ENCODE measurements around the gene RPL13A. TPM values are rescaled to one million over a fixed set of nuclear protein-coding genes. Genes with fewer than 3 reads are reported as not detected.

RPL13A gene
- total and polyA plus RNA-seq, 2 experiments from 2014 or later, result 2,105 to 2,412 TPM

GRCh38 chr19:49456326-49456725, 31.1 kb upstream of the RPL13A start:
- H3K27ac Mint-ChIP-seq, result no peak overlapping the region
- H2AFZ ChIP-seq, result no peak overlapping the region
- H3K9me2 ChIP-seq (ENCODE audit: insufficient read depth), result no peaks in the 10 kb centered on the region
- peaks cover 19% of the 10 kb centered on the region for H3K79me2 ChIP-seq (replicated peaks; ENCODE audit: insufficient read depth)
- DNase-seq (ENCODE audit: low spot score) (no peak), ATAC-seq (no peak)
- peaks cover 35% of the 10 kb centered on the region for H3K36me3 Mint-ChIP-seq (ENCODE audit: low read depth)
- no peak overlapping the region for H3K4me2 ChIP-seq
- no peak overlapping the region for H3K4me3 ChIP-seq
- TF ChIP-seq REST (IDR thresholded peaks at IDR 0.05; ENCODE audit: unreplicated experiment) (no peak), ZNF114 (CRISPR knock-in tag; IDR thresholded peaks at IDR 0.05) (no peak), ZNF331 (CRISPR knock-in tag; IDR thresholded peaks at IDR 0.05; ENCODE audit: low read depth) (no peak), EZH2 (IDR thresholded peaks at IDR 0.05; ENCODE audit: low read depth, unreplicated experiment) (no peak), CTCF (conservative IDR thresholded peaks at IDR 0.05; ENCODE audit: low read depth in 2 of 2) (no peak), POLR2AphosphoS5 (IDR thresholded peaks at IDR 0.05; ENCODE audit: low read depth) (no peak), STAT1 (IDR thresholded peaks at IDR 0.05; ENCODE audit: unreplicated experiment) (no peak), CREB1 (CRISPR knock-in tag; IDR thresholded peaks at IDR 0.05; ENCODE audit: low read depth) (no peak), NANOG (IDR thresholded peaks at IDR 0.05; ENCODE audit: borderline replicate concordance) (no peak), EZH2phosphoT487 (IDR thresholded peaks at IDR 0.05; ENCODE audit: unreplicated experiment) (no peak), JUNB (IDR thresholded peaks at IDR 0.05; ENCODE audit: unreplicated experiment) (no peak), ETS1 (IDR thresholded peaks at IDR 0.05) (no peak), ZNF462 (CRISPR knock-in tag; IDR thresholded peaks at IDR 0.05) (no peak)
- no peaks in the 10 kb centered on the region for H4K20me1 ChIP-seq (replicated peaks; ENCODE audit: insufficient read depth)
- 0 out of 2 replicates have a peak, but pooled peaks cover 4% of the 10 kb centered on the region for H3F3A ChIP-seq (replicated peaks; ENCODE audit: low read depth)
- no peak overlapping the region for H3K4me3 Mint-ChIP-seq
- no peak overlapping the region for H3K27ac ChIP-seq (ENCODE audit: low read depth)
- peaks cover 4% of the 10 kb centered on the region; the same call in 1 of the 2 replicates for H3K4me1 ChIP-seq (ENCODE audit: insufficient read depth)
- H3K27me3 Mint-ChIP-seq (ENCODE audit: insufficient read depth, low read depth, poor library complexity), result peaks cover 14% of the 10 kb centered on the region
- H3K9me3 Mint-ChIP-seq, result peaks cover 9% of the 10 kb centered on the region; the same call in 2 of the 3 replicates
- H3K27me3 ChIP-seq (ENCODE audit: insufficient read depth), result no peaks in the 10 kb centered on the region
- H3K4me1 Mint-ChIP-seq, result no peaks in the 10 kb centered on the region
- H3K36me3 ChIP-seq (ENCODE audit: insufficient read depth), result no peaks in the 10 kb centered on the region

All from GM23338 (cell line).